ENCODE measurements around the gene FNDC10.

Gene FNDC10

DNA sequence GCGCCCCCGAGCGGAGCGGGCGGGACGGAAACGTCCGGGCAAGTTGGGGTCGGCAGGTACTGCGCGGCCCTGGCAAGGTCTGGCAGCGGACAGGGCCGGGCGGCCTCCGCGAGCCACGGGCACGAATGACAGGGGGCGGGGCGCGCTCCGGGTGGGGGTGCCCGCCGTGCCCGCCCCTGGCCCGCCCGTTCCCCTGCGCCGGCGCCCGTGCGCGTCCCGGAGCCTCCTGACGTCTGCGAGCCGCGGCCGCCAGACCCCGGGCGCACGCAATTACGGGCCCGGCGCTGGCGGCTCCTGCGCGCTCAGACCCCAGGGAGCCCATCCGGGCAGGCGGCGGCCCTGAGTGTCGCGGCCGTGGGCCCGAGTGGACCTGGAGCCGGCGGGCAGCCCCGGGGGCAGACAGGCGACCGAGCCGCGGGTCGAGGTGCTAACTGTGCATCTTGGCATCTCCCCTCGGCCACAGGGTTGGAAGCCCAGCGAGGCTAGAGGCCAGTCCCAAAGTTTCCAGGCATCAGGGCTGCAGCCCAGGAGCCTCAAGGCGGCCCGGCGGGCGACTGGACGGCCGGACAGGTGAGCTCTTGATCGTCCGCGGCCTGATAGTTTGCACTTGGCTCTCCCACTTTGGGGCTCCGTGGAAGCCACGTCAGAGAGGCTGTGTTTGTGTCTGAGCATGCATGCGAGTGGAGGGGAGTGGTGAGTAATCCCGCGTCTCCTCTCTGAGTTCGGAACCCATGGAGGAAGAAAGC lies 16.3 kb upstream of the FNDC10 start:
- peak; percentile 11 for DNase-seq (ENCODE audit: low spot score)

DNA sequence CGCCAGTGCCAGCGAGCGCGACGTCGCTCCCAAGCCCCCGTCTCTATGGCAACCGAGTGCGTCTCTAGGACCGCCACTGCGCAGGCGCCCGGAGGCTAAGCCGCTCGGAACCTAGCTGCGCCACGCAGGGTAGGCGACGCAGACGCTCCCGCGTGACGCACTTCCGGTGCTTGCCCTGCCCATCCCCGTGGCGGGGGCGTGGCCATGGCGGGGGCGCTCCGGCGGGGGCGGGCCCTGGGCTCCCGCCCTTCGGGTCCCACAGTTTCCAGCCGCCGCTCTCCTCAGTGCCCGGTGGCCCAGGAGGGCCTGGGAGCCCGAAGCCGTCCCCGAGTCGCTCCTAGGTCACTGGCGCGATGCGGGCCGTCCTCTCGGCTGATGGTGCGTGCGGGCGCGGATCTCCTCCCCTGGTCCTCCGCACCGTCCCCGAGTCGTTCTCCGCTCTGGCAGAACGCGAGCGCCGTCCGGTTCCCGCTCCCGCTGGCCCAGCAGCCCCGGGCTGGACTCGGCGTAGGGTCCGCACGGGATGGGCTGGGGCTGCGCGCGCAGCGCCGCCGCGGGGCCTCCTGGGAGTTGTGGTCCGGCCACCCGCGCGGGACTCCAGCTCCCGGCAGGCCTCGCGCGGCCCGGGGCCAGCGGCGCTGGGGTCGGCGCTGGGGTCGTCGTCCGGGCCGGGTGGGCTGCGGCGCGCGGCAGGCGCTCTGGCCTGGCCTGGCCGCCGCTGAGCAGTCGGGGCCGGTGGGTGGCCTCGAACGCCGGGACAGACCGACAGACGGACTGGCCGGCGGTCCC lies 15.5 kb upstream of the FNDC10 start, which contains the start of gene MIB2:
MIB2 (plus strand) TSS at position 245 of the 789 bp plus-strand sequence. CDS start 7,953 bp downstream, outside the sequence.
- DNase-seq (ENCODE audit: low spot score), result peak; percentile 97

DNA sequence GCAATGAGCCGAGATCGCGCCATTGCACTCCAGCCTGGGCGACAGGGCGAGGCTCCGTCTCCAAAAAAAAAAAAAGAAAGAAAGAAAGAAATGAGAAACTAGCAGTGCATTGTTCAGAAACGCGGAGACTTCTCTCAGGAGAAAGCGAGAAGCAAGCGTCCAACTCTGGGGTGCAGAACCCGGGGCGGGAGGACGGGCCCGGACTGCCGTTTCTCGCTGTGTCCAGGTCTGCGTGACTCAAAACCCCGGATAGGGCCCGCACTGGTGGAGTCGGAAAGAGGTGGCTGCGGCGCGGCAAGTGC lies 15.0 kb upstream of the FNDC10 start:
- no peak for DNase-seq (ENCODE audit: low spot score)

DNA sequence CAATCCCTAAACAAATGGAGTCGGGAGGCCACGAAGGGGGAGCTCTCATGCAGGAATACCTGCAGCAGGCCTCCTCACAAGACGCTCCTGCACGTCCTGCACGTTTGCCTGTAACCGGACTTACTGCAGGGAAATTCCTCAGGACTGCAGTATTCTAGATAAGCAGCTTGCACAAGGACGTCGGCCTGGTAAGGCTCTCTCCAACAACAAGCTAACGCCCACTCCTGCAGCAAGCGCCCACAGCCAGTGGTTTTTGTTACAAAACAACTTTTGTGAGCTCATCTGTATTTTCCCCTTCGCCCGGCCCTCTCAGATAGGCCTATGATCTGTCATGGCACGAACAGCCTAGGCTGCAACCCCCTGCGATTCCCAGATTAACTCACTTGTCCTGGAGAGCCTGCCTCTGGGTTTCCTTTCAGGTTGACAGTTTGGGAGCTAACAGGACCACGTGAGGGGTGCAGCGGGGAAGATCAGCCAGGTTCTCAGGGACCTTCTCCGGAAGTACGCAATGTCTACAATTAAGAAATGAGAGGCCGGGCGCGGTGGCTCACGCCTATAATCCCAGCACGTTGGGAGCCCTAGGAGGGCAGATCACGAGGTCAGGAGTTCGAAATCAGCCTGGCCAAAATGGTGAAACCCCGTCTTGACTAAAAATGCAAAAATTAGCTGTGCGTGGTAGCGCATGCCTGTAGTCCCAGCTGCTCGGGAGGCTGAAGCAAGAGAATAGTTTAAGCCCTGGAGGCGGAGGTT lies 14.4 kb upstream of the FNDC10 start:
- peak; percentile 21 for DNase-seq (ENCODE audit: low spot score)

DNA sequence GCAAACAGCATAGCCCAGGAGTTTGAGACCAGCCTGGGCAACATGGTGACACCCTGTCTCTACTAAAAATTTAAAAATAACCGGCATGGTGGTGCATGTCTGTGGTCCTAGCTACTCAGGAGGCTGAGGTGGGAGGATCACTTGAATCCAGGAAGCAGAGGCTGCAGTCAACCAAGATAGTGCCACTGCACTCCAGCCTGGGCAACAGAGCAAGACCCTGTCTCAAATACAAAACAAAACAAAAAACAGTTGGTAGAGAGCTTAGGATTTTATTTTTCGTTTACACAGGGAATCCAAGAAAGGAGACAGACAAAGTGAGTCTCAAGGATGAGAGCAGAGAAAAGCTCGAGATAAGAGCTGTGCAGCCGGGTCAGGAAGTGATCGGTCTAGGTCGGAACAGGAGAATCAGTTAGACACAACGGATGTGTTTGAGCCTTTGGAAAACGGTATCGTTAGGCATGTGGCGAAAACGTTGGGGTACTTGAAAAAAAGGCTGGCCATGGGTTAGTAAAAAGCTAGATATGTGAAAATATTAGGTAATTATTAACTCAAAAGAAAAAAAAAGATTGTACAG lies 13.7 kb upstream of the FNDC10 start:
- DNase-seq (ENCODE audit: low spot score), result no peak

DNA sequence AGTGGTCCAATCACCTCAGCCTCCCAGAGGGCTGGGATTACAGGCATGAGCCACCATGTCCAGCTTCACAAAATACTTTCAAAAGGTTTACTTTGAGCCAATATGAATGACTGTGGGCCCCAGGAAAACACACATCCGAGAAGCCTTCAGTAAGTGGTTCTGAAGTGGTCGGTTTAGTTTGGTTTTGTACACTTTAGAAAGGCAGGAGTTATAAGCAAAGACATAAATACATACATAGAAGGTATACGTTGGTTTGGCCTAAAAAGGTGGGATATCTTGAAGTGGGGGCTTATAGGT lies 12.1 kb upstream of the FNDC10 start:
- no peak for DNase-seq (ENCODE audit: low spot score)

DNA sequence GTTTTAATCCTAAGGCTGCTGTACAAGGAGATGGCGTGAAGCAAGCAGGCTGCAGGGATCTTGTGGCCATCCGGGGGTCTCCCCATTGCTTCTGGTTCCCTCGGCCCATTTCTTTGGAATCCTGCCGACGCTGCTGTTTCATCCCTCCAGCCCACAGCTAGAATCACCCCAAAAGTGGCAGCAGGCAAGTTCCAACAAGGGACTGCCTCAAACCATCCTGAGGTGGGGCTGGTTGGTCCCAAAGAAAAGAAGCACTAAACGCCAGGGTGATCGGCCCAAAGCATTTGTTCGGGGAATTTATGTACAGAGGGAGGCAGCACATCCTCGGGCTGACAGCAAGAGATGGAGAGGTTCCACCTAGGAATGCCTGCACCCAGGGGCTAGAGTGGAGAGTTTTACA lies 10.9 kb upstream of the FNDC10 start:
- DNase-seq (ENCODE audit: low spot score), result no peak

DNA sequence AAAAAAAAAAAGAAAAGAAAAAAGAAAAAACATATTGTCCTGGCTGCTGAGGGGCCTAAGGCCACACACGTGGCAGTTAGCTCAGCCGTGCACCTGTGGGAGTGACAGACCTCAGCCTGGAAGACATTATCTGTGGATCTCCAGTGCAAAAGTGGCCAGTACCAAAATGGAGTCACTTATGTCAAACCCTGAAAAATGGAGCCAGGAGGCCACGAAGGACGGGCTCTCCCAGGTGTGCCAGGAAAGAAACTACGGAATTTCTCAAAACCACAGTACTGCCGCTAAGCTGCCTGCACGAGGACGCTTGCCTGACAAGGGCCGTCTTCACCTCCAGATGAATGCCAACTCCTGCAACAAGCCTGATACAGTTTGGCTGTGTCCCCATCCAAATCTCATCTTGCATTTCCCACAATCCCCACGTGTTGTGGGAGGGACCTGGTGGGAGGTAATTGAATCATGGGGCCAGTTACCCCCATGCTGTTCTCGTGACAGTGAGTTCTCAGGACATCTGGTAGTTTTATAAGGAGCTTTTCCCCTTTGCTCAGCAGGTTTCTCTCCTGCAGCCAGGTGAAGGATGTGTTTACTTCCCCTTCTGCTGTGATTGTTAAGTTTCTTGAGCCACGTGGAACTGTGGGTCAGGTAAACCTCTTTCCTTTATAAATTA lies 10.0 kb upstream of the FNDC10 start:
- DNase-seq (ENCODE audit: low spot score), result no peak

DNA sequence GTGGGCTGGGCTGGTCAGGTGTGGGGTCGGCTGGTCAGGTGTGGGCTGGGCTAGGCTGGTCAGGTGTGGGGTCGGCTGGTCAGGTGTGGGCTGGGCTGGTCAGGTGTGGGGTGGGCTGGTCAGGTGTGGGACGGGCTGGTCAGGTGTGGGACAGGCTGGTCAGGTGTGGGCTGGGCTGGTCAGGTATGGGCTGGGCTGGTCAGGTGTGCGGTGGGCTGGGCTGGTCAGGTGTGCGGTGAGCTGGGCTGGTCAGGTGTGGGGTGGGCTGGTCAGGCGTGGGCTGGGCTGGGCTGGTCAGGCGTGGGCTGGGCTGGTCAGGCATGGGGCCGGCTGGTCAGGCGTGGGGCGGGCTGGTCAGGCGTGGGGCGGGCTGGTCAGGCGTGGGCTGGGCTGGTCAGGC lies 6.3 kb upstream of the FNDC10 start:
- no peak for DNase-seq (ENCODE audit: low spot score)

DNA sequence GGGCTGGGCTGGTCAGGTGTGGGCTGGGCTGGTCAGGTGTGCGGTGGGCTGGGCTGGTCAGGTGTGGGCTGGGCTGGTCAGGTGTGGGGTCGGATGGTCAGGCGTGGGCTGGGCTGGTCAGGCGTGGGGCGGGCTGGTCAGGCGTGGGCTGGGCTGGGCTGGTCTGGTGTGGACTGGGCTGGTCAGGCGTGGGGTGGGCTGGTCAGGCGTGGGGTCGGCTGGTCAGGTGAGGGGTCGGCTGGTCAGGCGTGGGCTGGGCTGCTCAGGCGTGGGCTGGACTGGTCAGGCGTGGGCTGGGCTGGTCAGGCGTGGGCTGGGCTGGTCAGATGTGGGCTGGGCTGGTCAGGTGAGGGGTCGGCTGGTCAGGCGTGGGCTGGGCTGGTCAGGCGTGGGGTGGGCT lies 5.8 kb upstream of the FNDC10 start:
- no peak for DNase-seq (ENCODE audit: low spot score)

DNA sequence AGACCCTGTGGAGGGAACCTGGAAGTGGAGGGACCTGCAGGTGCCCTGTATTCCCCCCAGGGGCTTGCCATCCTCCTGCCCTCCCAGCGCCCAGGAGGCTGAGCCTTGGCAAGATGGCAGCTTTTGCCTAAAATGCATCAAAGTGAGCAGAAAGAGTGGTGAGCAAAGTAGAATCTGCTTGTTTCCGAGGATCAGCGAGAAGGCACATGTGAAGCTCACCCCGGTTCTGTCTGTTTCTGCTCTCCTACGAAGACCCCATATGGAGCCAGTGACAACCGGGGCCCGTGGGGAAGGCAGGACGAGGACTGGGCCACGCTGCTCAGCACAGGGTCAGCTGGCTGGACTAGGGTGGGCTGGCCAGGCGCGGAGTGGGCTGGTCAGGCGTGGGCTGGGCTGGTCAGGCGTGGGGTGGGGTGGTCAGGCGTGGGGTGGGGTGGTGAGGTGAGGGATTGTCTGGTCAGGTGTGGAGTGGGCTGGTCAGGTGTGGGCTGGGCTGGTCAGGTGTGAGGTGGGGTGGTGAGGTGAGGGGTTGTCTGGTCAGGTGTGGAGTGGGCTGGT lies 5.2 kb upstream of the FNDC10 start:
- DNase-seq (ENCODE audit: low spot score), result no peak

DNA sequence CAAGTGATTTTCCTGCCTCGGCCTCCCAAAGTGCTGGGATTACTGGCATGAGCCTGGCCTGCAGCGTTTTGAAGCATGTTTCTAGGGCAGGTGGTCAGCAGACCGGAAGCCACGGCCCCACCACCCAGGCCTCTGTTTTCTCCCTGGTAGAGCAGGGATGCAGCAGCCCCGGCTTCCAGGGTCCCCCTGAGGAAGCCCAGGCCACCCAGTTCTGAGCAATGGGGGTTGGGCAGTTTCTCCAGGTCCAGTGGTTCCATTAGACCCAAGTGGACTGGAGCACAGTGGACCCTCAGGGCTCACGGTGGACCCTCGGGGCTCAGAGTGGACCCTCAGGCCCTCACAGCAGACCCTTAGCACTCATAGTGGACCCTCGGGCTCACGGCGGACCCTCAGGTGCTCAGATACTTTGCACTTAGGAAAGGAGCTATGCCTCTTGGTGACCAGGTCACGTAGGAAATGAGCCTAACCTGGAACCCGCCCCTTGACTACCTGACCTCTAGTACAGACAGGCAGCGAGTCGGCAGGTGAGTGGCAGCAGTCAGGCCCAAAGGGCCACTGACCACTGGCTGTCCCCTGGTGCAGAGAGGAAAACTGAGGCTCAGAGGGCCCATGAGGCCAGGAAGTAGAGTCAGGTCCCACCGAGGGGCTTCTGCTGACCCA lies 4.6 kb upstream of the FNDC10 start:
- DNase-seq (ENCODE audit: low spot score), result no peak

DNA sequence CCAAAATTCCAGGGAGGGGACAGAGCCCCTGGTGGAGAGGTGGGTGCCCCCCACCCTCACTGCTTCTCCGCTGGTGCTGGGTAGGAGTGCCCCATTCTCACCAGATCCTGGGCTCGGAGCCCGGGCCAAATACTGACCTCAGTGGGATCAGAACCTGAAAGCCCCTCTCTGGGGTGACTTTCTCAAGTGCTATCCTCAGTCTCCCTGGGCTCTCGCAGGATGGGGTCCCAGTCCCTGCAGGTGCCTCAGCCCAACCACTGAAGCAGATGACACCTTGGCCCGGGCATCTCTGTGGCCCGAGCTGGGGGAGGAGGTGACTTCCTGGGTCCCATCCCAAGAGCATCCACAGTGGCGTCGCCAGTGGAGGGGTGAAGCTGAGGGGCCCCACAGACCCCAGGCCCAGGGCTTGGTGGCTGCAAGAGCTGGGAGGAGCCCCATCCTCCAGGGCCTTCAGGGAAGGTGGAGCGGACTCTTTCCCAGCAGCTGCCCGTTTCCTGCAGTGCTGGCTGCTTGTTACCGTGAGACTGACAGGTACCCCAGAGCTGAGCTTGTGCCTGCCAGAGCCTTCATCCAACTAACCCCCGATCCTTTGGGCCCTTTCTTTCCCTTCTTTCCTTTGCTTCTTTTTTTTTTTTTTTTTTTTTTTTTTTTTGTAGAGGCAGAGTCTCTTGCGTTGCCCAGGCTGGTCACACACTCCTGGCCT lies 3.9 kb upstream of the FNDC10 start:
- DNase-seq (ENCODE audit: low spot score), result no peak

DNA sequence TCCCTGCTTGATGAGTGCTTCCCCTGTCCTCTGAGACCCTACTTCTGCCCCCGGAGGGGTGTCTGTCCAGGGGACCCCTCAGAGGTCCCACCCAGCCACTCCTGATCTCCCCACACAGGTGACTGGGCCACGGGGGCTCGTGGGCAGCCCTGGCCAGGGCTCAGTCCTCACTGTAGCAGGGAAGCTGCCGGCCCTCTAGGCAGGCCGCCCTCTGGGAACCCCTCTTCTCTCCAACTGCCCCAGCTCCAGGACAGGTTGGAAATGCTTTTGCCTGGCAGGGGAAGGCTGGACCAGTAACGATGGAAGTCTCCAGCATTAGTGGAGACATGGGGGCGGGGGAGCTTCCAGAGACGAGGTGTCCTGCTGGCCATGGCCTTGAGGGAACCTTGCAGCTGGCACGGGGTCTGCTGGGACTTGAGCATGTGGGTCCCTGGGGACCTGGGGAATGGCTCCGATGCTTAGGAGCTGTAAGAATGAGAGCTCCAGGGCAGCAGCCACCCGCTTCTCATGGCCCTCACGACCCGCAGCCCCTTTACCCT lies 3.1 kb upstream of the FNDC10 start:
- no peak for DNase-seq (ENCODE audit: low spot score)

DNA sequence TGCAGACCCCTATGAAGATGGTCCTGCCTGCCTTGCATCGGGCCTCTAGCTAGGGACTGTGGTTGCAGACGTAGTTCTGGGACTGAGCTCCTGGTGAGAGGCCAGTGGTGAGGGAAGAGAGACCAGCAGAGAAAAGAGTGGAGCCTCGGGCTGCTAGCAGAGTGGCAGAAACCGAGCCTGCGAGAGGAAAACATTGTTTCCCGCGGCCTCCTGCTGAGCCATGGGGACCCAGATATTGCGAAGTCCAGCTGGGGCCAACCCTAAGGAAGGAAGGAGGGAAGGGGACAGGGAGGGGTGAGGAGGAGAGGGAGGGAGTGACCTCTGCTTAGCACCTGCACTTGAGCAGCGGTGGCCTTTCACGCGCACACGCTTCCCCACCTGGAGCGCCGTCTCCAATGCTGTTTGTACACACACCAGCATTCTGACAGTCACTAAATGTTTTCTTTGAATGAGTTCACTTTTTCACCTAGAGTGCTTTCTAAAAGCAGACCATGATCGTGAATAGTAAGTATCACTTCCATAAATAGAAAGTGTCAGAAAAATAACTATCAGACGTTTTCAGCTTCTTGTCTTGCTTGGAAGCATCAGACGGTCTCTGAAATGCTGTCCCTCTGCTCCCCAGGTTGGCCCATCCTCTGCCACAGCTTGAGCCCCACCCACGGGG lies 2.5 kb upstream of the FNDC10 start:
- DNase-seq (ENCODE audit: low spot score), result no peak

DNA sequence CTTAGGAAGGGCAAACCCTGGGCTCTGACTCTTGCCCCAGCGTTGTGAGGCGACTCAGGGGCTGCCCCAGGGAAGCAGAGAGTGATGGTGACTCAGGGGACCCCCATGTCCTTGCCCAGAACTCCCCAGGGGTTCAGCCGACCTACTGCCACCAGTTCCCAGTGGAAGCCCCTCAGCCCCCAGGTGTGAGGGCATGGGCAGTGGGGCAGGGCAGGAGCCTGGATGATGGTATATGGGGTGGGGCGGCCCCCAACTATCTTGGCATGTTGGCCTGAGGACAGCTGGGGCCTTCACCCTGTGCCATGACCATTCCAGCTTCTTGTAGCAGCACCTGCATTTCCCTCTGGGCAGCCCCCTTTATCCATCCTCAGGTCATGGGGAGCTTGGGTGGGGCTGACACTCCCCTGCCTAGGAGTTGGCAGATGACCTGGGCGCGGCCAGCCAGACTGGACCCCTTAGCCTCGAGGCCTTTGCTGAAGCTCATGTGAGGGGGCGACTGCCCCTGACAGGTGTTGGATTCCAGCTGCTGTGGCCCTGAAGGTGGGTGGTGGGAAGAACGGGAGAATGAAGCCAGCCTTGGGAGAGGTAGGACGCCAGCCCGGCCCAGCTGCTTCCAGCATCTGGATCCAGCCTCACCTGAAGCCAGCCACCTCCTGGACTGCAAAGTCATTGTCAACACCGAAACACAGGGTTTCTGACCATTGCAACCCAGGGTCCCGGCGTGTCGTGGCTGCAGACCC lies 1.8 kb upstream of the FNDC10 start:
- no peak for DNase-seq (ENCODE audit: low spot score)

DNA sequence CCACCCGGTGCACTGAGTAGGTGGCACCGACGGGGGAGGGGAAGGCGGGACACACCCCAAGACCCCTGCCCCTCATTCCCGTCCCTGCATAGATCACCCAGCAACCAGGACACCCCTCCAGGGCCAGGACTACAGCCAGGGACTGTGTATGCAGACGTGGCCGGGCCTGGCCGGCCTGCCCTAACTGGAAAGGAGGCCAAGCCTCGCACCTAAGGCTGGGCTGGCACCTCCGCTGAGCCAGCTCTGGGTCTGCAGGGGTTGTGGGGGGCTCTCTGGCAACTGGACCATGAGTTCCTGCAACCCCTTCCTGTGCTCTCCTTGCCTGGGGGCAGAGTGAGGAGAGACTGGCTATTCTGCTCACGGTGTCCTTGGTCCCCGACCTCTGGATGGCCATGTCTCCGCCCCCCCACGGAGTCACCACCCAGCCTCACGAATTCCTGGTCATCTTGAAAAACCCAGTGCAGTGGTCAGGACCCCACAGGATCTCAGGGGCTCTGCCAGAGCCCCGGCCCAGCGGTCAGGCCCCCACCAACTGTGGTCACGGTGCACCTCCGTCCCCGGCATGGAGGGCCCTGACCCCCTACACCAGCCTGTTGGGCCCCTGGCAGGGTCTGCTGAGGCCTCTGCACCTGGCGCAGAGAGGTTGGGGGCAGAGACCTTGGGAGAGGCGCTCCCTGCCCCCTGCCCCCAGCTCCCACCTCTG lies 1.1 kb upstream of the FNDC10 start:
- no peak for DNase-seq (ENCODE audit: low spot score)
